Stimulated activated CD8-positive, alpha-beta memory T cell treated with anti-CD3 and anti-CD28 coated beads, Interleukin-4, amount 100 ng/mL, for 48 hours (primary cell): ENCODE measurements around the gene SF3B2.
"Not testable (repeated sequence)": the region's sequence is repeated elsewhere in the genome, so short reads cannot be mapped to it uniquely, and the experiment has no call there.

ENCODE experiments used
- DNase-seq: peaks from one replicate; pipeline ENCODE4 v3.0.0-alpha.2; 2020

SF3B2 gene

DNA sequence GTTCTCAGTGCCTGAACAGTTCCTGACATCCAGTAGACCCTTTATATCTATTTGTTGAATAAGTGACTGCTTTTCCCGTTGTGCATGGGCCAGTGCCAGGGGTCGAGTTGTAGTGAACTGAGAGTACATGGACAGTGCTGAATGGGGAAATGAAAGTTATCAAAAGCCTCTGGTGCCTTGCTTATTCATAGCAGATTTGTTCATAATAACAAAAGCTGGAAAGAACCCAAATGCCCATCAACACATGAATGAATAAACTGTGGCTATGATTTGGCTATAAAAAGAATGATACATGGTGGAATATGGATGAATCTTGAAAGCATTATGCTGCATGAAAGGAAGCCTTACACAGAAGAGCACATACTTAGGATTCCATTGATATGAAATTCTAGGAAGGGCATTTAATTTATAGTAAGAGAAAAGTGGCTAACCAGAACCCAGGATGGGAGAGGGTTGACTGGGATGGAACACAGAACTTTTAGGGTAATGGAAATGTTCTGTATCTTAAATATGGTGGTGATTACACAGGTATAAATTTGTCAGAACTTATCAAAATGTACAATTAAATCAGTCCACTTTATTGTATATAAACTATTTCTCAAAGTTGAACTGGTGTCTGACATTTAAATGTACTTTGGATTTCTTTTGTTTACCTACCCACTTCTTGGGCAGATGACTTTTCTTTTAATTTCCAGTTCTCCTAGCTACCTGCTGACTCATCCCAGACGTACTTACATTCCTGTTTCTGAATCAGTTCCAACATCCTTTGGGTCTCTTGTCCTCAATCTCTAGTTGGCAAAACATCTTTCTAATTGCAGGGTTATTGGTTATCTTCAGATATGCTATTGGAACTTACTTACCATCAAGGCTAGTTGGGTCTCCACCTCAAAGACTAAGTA is 60.7 kb downstream of the SF3B2 start:
- DNase-seq: no peak

DNA sequence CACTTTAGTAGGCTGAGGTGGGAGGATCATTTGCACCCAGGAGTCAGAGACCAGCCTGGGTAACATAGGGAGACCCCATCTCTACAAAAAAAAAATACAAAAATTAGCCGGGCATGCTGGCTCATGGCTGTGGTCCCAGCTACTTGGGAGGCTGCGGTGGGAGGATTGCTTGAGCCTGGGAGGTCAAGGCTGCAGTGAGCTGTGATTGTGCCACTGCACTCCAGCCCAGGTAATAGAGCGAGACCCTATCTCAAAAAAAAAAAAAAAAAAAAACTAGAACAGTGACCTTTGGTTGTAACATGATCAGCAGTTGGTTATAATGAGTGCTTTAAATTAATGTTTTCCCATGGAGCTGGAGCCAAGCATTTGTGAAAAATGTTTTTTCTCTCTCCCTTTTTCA is 62.8 kb downstream of the SF3B2 start:
- DNase-seq: not testable (repeated sequence)

DNA sequence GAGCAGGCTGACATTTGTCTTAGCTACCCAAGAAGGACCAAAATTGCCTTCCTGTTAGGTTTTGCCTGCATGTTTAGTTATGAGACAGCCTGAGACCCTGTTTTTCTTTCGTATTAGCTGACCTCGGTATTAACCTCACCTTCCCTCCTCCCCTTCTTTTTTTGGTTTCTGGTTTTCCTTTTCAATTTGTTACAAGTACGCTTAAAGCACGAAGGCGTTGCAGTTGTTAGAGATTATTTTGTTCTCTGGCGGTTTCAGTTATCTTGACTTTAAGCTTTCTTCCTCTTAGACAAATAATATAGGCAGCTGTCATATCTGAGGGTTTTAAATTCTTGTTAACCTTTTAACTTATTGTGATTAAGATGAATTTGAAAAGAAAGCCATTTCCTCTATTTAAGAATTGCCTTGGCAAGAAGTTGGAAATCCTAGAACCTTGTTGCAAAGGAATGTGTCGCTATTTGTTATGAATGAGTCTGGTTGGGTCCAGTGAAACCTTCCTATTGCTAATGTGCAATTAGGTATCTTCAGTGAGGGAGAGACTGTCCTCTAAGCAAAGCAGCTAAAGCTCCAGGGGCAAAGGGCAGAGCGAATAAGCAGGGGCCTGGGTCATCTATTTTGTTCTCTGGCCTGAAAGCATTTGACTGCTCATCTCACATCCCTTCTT is 63.6 kb downstream of the SF3B2 start:
- no peak for DNase-seq

DNA sequence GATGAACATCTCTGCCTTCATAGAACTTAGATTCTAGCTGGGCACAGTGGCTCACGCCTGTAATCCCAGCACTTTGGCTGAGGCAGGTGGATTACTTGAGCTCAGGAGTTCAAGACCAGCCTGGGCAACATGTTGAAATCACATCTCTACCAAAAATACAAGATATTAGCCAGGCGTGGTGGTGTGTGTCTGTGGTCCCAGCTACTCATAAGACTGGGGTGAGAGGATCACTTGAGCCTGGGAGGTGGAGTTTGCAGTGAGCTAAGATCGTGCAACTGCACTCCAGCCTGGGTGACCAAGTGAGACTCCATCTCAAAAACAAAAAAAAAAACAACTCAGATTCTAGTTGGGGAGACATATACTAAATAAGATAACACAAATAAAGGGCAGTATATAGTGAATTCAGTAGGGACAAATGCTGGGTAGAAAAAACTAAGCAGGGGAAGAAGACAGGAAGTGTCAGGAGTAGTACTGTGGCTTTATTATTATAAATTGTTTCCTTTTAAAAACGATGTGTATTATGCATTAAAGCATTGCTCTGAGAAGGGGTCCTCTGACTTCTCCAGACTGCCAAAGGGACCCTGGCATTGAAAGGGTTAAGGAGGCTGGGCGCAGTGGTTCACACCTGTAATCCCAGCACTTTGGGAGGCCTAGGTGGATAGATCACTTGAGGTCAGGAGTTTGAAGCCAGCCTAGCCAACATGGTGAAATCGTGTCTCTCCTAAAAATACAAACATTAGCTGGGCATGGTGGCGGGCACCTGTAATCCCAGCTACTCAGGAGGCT is 64.6 kb downstream of the SF3B2 start:
- DNase-seq: no peak

DNA sequence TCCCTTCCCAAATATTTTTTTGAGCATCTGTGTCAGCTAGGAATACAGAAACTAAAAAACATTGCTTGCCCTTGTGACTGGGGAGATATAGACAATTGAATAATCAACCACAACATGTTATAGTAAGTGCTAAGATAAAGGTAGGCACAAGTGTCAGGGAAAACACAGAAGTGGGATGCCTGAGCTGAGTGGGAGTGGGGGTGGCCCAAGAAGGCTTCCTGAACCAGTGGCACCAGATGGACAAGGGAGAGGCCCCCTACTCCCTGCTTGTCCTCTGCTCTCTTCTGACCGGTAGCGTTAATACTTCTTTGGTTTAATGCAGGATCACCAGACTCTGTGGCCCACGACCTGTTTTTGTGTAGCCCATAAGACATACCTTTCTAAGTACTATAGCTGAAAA is 66.7 kb downstream of the SF3B2 start:
- no peak for DNase-seq
